ENCODE measurements around the gene ACVR1B. TPM values are rescaled to one million over a fixed set of nuclear protein-coding genes. Genes with fewer than 3 reads are reported as not detected.

Gene ACVR1B
- total RNA-seq, 1 donor from 2014 or later: 40.6 TPM

DNA sequence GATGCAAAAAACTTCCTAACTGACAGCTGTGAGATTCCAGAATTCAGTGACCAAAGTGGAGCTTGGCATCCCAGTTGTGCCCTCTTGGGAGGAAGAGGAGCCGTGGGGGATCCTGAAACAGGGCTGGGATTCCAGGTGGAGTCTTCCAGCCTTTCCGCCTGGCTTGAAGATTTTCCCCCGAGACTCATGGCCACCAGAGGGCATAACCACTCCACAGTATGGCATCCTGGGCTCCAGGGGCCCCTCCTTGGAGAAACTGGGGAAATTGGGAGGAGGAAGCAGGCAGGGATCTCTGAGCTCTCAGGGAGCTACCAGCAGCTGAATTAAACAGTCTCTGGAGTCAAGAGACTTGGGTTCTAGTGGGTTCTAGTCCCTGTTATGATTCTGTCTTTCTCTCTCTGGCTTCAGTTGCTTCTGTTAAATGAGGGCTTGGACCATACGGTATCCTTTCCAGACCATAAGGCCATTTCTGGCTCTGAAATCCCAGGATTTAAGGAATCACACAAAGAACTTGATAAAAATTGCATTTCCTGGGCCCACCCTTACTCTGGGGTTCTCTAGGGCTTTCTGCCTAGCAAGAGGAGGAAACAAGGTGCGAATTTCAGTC, 52.6 kb downstream of the ACVR1B start:
- peak; percentile 67 for DNase-seq (ENCODE audit: low spot score)

DNA sequence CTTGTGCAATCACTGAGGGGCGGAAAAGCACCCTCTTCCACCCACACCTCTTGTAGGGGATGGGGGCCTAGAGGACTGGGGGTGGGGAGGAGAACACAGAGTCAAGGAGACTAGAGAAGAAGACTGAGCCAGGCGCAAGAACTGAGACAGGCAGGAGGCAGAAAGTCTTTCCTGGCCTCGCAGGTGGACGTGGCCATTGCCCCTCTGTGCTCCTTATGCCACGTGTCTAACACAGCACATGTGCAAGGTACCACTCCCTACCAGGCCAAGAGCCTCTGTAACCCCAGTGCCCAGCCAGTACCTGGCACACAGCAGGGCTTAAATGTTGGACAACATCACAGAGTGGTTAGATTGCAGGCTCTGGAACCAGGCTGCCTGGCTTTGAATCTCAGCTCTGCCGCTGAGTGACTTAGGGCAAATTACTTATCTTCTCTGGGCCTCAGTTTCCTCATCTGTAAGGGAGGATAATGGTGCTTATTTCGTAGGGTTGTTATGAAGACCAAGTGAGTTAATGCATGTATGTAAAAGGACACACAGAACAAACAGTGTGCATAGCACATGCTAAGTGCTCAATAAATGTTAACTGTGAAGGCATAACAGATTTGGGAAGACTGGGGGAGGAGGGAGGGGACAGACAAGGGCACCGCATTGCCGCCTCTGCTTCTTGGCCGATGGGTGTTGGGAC, 53.9 kb downstream of the ACVR1B start:
- no peak for DNase-seq (ENCODE audit: low spot score)

DNA sequence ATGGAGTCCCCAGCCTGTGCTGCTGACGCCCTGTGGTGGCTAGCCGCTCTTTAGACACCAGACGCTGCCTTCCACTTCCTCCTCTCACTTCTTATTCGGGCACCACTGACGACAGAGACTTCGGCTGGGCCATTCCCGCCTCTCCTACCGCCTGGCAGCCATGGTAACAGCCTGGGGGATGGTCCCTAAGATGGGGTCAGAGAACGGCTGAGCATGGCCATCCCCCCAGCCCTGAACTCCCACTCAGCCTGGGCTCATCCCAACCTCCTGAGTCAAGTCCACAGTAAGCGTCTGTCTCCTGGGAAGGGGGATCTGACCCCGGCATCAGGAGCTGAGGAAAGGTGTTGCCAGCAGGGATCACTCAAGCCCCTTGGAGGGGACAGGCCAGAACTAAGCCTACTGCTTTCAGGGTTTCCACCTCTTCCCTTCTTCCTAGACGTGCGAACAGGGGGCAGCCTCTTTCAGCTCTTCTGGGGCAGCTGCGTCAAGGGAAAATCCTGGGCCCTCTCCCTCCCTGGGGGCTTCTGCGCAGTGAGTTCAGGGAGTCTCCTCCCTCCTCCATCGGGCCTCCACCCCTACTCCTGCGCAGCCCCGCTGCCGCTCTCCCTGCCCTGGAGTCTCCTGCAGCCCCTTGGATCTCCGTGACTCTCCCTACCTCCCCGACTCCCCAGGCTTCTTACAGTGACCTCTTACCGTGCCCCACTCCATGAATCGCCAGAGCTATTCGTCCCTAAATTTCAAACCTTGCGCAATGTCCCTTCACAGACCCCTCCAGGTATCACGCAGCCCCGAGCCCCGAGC, 54.6 kb downstream of the ACVR1B start:
- DNase-seq (ENCODE audit: low spot score): no peak

DNA sequence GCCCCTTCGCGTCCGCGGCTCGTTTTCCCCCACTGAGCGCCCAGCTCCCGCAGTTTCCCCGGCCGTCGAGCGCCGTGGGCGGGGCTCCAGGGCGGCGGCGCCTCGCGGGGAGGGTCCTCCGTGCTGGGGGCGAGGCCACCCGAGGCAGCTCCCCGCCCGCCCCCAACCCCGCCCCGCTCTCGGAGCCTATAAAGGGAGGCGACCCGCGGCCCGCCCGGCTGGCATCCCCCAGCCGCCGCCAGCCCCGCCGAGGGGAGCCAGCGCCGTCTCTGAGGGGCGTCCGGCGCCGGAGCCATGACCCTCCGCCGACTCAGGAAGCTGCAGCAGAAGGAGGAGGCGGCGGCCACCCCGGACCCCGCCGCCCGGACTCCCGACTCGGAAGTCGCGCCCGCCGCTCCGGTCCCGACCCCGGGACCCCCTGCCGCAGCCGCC, 55.2 kb downstream of the ACVR1B start, which contains the start of gene TAMALIN:
TAMALIN (plus strand) TSS at position 221 of the 432 bp plus-strand sequence; CDS start at position 295, 74 bp downstream.
- peak; percentile 72 for DNase-seq (ENCODE audit: low spot score)

- no peak for DNase-seq (ENCODE audit: low spot score)
Measured at GRCh38 chr12:52007158-52007921, 55.8 kb downstream of the ACVR1B start.

DNA sequence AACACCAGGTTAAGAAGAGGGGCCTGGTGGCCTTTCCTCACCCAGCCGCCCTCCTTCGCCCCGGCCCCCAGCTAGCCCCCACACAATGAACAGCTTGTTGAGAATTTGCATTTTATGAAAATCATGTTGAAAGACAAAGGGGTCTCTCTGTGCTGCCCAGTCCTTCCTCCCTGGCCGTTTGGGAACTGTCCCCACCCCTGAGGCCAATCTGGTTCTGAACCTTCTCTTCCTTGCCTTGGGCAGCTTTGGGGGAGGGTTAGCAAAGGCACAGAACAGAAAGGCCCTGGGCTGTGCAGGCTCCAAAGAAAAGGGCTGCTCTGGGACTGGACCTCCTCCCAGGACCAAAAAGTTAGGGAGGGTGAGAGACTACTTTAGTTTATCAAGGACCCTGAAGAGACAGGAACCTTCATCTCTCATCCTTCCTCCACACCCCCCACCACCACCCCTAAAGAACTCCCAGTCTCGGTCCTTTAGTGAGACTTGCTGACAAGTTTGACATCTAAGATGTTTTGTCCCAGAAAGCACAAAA, 56.5 kb downstream of the ACVR1B start:
- no peak for DNase-seq (ENCODE audit: low spot score)

DNA sequence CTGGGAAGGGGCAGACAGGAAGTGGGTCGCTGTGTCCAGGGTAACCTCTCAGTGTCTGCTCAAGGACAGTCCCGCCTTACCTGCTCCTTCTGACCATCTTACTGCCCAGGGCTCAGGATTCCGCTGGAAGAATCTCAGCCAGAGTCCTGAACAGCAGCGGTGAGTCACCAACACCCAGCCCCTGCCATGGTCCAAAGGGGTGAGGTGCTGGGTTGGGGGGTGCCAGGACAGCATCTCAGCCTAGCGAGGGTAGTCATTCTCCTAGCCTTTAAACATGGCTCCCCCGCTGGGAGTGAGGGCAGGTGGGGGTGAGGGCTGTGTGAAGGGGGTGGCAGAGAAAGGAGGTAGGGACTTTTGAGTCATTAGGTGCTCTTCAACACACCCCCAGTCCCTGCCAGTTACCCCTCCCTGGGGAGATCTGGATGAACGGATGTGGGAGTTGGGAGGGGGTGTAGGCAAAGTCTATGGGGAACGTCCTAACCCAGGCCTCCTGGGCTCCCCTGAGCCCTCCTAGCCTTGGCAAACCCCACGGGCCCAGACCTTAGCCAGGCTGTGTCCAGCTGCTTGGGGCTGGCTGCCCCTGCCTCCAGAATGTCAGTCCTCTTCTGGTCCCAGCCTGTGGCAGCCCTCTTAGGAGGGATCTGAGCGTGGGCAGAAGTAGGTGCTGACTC, 57.7 kb downstream of the ACVR1B start:
- no peak for DNase-seq (ENCODE audit: low spot score)

- DNase-seq (ENCODE audit: low spot score): peak; percentile 81
Measured at GRCh38 chr12:52010152-52010622, 58.7 kb downstream of the ACVR1B start.

- no peak for DNase-seq (ENCODE audit: low spot score)
Measured at GRCh38 chr12:52010692-52011601, 59.4 kb downstream of the ACVR1B start.

- no peak for DNase-seq (ENCODE audit: low spot score)
Measured at GRCh38 chr12:52011602-52012214, 60.2 kb downstream of the ACVR1B start.

DNA sequence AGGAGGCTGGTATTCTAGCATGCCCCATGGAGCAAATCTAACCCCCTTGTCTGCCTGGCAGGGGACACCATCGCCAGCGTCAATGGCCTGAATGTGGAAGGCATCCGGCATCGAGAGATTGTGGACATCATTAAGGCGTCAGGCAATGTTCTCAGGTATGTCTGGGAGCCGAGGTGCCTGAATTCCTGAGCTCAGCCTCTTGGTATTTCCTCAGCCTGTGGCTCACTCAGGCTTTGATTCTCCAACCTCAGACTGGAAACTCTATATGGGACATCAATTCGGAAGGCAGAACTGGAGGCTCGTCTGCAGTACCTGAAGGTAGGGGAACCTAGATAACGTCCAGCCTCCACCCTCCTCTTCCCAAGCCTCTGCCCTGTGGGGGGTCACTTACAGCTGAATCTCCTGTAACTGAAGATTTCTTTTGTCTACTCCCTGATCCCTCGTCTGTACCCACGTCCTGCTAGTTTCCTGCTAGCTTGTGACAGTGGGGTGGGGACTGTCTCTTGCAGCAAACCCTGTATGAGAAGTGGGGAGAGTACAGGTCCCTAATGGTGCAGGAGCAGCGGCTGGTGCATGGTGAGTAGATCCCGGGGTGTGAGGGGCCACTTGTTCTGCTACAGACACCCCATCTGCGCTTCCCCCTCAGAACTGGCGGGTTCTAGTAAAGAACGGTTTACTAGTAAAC, 62.3 kb downstream of the ACVR1B start:
- DNase-seq (ENCODE audit: low spot score): no peak

GRCh38 chr12:52014567-52015530, 63.4 kb downstream of the ACVR1B start:
- no peak for DNase-seq (ENCODE audit: low spot score)

GRCh38 chr12:52015532-52016041, 64.1 kb downstream of the ACVR1B start:
- DNase-seq (ENCODE audit: low spot score): no peak

GRCh38 chr12:52018433-52019112, 67.1 kb downstream of the ACVR1B start:
- DNase-seq (ENCODE audit: low spot score): no peak

DNA sequence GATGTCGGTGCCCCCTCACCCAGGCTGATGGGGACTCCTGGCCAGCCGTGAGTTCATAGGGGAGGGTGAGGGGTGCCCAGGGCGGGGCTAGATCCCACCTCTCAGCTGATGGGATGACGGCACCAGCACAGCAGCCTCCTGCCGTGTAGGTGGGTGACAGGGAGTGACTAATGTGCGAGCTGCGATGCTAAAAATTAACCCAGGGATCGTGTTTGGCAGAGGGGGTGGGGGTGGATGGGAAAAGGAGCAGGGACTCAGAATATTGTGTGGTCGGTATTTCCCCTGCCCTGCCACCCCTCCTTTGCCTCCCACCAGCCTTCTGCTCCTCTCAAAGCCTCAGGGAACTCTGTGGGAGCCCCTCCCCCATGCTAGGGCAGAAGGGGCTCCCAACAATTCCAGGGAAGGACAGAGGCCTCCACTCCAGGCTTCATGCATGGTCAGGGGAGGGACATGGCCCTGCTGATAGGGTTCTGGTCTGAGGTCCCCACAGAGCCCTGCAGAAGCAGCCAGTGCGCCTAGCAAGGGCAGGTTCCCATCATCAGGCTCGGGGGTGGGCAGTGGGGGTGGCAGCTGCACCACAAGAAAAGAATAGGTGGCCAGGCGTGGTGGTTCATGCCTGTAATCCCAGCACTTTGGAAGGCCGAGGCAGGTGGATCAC, 67.7 kb downstream of the ACVR1B start:
- no peak for DNase-seq (ENCODE audit: low spot score)
